SK-N-SH treated with all-trans-retinoic acid at 6 μM for 48 hours (cell line): Measurements from ENCODE around the gene HSF4.

Source experiments
- ARNTL ChIP-seq: fragments of 450-650 bp; formaldehyde crosslinking; IDR thresholded peaks from 2 replicates; pipeline ENCODE4 v1.5.0; 2020; ENCODE audit warnings: low read depth, mild to moderate bottlenecking, moderate library complexity, borderline replicate concordance
- RARB ChIP-seq: fragments of 250-450 bp; sonication (Bioruptor Pico); IDR thresholded peaks from 2 replicates; pipeline ENCODE4 v1.8.0; 2021; ENCODE audit warnings: mild to moderate bottlenecking, moderate library complexity
- TF ChIP-seq, protein P1 (sequence below): fragments of 250-450 bp; sonication (Bioruptor Pico); IDR thresholded peaks from 2 replicates; pipeline ENCODE4 v1.8.0; 2020; ENCODE audit warnings: mild to moderate bottlenecking, moderate library complexity, borderline replicate concordance
- TF ChIP-seq, protein P2 (sequence below): fragments of 250-450 bp; sonication (Bioruptor Pico); IDR thresholded peaks from 2 replicates; pipeline ENCODE4 v1.5.1; 2020; ENCODE audit warnings: low read depth, mild to moderate bottlenecking, moderate library complexity

DNA sequence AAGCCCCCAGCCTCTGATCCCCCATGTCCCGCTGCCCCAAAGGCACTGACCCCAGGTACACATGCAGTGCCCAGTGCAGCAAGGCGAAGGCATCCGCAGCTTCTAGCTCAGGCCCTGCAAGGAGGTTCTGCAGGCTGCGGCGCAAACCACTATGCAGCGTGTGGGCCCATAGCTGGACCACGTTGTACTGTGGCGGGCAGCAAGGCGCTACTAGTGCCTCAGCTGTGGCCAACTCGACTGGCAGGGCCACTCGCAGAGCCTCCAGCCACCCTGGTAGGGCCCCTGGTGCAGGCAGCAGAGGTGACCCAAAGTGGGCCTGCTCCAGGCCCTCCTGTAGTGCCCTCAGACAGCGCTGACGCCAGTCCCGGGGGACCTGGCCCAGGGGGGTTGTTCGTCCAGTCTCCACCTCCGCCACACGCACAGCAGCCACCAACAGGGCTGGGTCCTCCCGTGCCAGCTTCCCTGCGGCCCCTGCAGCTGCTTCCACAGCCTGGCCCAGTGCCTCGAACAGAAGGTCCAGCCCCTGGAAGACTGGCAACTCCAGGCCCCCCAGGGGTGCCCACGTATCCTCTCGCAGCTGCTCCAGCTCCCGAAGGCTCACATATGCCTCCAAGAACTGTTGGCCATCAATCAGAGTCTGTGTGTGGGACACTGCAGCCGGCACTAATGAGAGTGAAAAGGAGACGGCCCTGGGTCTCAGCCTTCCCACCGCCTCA, 22.8 kb downstream of the HSF4 start:
- TF ChIP-seq, protein P1, sequence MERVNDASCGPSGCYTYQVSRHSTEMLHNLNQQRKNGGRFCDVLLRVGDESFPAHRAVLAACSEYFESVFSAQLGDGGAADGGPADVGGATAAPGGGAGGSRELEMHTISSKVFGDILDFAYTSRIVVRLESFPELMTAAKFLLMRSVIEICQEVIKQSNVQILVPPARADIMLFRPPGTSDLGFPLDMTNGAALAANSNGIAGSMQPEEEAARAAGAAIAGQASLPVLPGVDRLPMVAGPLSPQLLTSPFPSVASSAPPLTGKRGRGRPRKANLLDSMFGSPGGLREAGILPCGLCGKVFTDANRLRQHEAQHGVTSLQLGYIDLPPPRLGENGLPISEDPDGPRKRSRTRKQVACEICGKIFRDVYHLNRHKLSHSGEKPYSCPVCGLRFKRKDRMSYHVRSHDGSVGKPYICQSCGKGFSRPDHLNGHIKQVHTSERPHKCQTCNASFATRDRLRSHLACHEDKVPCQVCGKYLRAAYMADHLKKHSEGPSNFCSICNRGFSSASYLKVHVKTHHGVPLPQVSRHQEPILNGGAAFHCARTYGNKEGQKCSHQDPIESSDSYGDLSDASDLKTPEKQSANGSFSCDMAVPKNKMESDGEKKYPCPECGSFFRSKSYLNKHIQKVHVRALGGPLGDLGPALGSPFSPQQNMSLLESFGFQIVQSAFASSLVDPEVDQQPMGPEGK (CRISPR knock-in tag): no peak
- TF ChIP-seq ARNTL (no peak), RARB (no peak)
- TF ChIP-seq, protein P2, sequence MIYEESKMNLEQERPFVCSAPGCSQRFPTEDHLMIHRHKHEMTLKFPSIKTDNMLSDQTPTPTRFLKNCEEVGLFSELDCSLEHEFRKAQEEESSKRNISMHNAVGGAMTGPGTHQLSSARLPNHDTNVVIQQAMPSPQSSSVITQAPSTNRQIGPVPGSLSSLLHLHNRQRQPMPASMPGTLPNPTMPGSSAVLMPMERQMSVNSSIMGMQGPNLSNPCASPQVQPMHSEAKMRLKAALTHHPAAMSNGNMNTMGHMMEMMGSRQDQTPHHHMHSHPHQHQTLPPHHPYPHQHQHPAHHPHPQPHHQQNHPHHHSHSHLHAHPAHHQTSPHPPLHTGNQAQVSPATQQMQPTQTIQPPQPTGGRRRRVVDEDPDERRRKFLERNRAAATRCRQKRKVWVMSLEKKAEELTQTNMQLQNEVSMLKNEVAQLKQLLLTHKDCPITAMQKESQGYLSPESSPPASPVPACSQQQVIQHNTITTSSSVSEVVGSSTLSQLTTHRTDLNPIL (CRISPR knock-in tag): no peak
